K562 (cell line): ENCODE measurements around the gene ZSCAN1. TPM values are rescaled to one million over a fixed set of nuclear protein-coding genes. Genes with fewer than 3 reads are reported as not detected.

Source experiments
- ATAC-seq: fragments of 200-7000 bp; cut with Tn5 transposase; 3 replicates; pipeline ENCODE4 v1.9.1; 2020; ENCODE audit warnings: moderate library complexity
- BruUV-seq: library from RNA; stranded (reverse); fragments of 400-500 nt; replicated peaks from 2 replicates; lab custom pipeline; 2021; lab: Mats Ljungman, UMichigan
- CTCF ChIA-PET: fragments of 300-600 bp; formaldehyde crosslinking; extraction: SDS; loops from one replicate; lab custom pipeline; 2021; ENCODE audit warnings: low intra/inter-chr PET ratio; lab: Yijun Ruan, JAX
- POLR2A ChIA-PET: fragments of 300-600, 350-650 bp; sonication (Branson Sonifier 250); formaldehyde crosslinking; extraction: SDS; loops from one replicate; lab custom pipeline; 2021; ENCODE audit warnings: antibody characterized with exemption, inconsistent platforms; lab: Yijun Ruan, JAX
- DNase-seq, 4 experiments: peaks; one replicate each; pipeline versions ENCODE4 v3.0.0 to v3.0.0-alpha.2; 2011 to 2018; ENCODE audit warnings: low spot score in 3 of 4, mixed read lengths in 3 of 4; ENCODE audit errors: extremely low read depth in 1 of 4
- FAIRE-seq: peaks from 2 replicates; lab custom pipeline; 2011; peaks lifted over from hg19 to GRCh38; lab: Jason Lieb, UNC
- H2AFZ ChIP-seq: 2 replicates; pipeline ENCODE4 v1.6.0; 2011; ENCODE audit warnings: low read depth, low read length, control low read depth, inconsistent platforms
- H3K27ac ChIP-seq: fragments of 200-600 bp; 3 replicates; pipeline ENCODE4 v1.8.0; 2011; ENCODE audit warnings: low read depth, mild to moderate bottlenecking, control low read depth, inconsistent platforms, low read length, moderate library complexity, mixed read lengths; ENCODE audit errors: extremely low read depth
- H3K27me3 ChIP-seq, 2 experiments: fragments of 300-600 bp in 1 of 2; 2 replicates in 1 of 2; 3 replicates in 1 of 2; pipeline versions ENCODE4 v1.6.0 to v1.8.0; 2011; ENCODE audit warnings: inconsistent platforms in 2 of 2, low read length in 2 of 2, mild to moderate bottlenecking in 1 of 2, mixed read lengths in 1 of 2, moderate library complexity in 1 of 2; ENCODE audit not compliant: control insufficient read depth in 2 of 2, insufficient read depth in 2 of 2
- H3K36me3 ChIP-seq: fragments of 300-600 bp; 3 replicates; pipeline ENCODE4 v1.8.0; 2011; ENCODE audit warnings: mild to moderate bottlenecking, low read length, inconsistent platforms; ENCODE audit not compliant: control insufficient read depth, insufficient read depth
- H3K4me1 ChIP-seq, 2 experiments: fragments of 200-600 bp in 1 of 2; replicated peaks in 1 of 2; 2 replicates in 1 of 2; 3 replicates in 1 of 2; pipeline versions ENCODE4 v1.5.1 to v1.8.0; 2011; ENCODE audit warnings: inconsistent platforms in 2 of 2, low read length in 2 of 2, mild to moderate bottlenecking in 1 of 2, mixed read lengths in 1 of 2, moderate library complexity in 1 of 2; ENCODE audit not compliant: control insufficient read depth in 2 of 2, insufficient read depth in 2 of 2
- H3K4me2 ChIP-seq: 2 replicates; pipeline ENCODE4 v1.6.1; 2011; ENCODE audit warnings: low read length, control low read depth, inconsistent platforms, mixed read lengths; ENCODE audit not compliant: insufficient read depth
- H3K4me3 ChIP-seq: fragments of 200-600 bp; sonication (generic), shearing (Covaris generic); 2 replicates; pipeline ENCODE4 v1.5.1; 2016; ENCODE audit warnings: control low read depth, inconsistent platforms
- H3K79me2 ChIP-seq: fragments of 200-600 bp; 3 replicates; pipeline ENCODE4 v1.8.0; 2011; ENCODE audit warnings: low read length, inconsistent platforms; ENCODE audit not compliant: control insufficient read depth, insufficient read depth
- H3K9ac ChIP-seq, 2 experiments: 2 replicates each; pipeline versions ENCODE4 v1.6.0 to v1.6.1; 2011; ENCODE audit warnings: low read depth in 2 of 2, low read length in 2 of 2, control low read depth in 1 of 2, inconsistent platforms in 1 of 2, mild to moderate bottlenecking in 1 of 2, mixed read lengths in 1 of 2; ENCODE audit not compliant: insufficient read depth in 1 of 2
- H3K9me1 ChIP-seq: one replicate; pipeline ENCODE4 v1.6.0; 2011; ENCODE audit warnings: inconsistent platforms, mild to moderate bottlenecking, low read length, moderate library complexity; ENCODE audit not compliant: control insufficient read depth, insufficient read depth
- H3K9me3 ChIP-seq: replicated peaks from 2 replicates; pipeline ENCODE4 v1.5.1; 2011; ENCODE audit warnings: low read depth, low read length, inconsistent platforms; ENCODE audit not compliant: control insufficient read depth, insufficient read depth
- H4K20me1 ChIP-seq: replicated peaks from 2 replicates; pipeline ENCODE4 v1.6.1; 2011; ENCODE audit warnings: low read length, inconsistent platforms, mixed read lengths; ENCODE audit not compliant: control insufficient read depth, insufficient read depth
- ATF4 ChIP-seq: fragments of 450-650 bp; formaldehyde crosslinking; IDR thresholded peaks from 2 replicates; pipeline ENCODE4 v1.4.0; 2022; ENCODE audit warnings: mild to moderate bottlenecking, moderate library complexity
- CHAMP1 ChIP-seq: fragments of 450-650 bp; IDR thresholded peaks from 2 replicates; pipeline ENCODE4 v1.6.1; 2016; ENCODE audit warnings: mild to moderate bottlenecking
- HINFP ChIP-seq: fragments of 450-650 bp; conservative IDR thresholded peaks from 2 replicates; pipeline ENCODE4 v1.6.1; 2016; ENCODE audit warnings: missing genetic modification characterization, low read depth, mild to moderate bottlenecking, control low read depth, missing compliant biosample characterization
- MAFG ChIP-seq: fragments of 450-650 bp; conservative IDR thresholded peaks from 2 replicates; pipeline ENCODE4 v1.6.1; 2016; ENCODE audit warnings: missing genetic modification characterization, missing compliant biosample characterization
- NKRF ChIP-seq: fragments of 450-650 bp; IDR thresholded peaks from 2 replicates; pipeline ENCODE4 v1.6.1; 2016; ENCODE audit warnings: borderline replicate concordance
- RBM22 ChIP-seq: fragments of 200-400 bp; formaldehyde crosslinking; IDR thresholded peaks from 2 replicates; pipeline ENCODE4 v1.6.1; 2018; ENCODE audit warnings: low read length, low read depth; ENCODE audit not compliant: poor library complexity, severe bottlenecking
- THRB ChIP-seq: fragments of 450-650 bp; formaldehyde crosslinking; conservative IDR thresholded peaks from 2 replicates; pipeline ENCODE4 v1.4.0; 2022; ENCODE audit warnings: mild to moderate bottlenecking, missing genetic modification characterization
- ZNF592 ChIP-seq: fragments of 450-650 bp; IDR thresholded peaks from 2 replicates; pipeline ENCODE4 v1.6.1; 2017; ENCODE audit warnings: antibody characterized with exemption, mild to moderate bottlenecking
- WGBS: fragments of 100-300 bp; shearing (Covaris generic); methylation state at CpG from one replicate; pipeline ENCODE4 v1.1.6; 2016; ENCODE audit warnings: low coverage, mixed read lengths; ENCODE audit not compliant: insufficient coverage; ENCODE audit errors: missing lambda C conversion rate; 5-methylcytosine and 5-hydroxymethylcytosine counted together
- in situ Hi-C: fragments of 300-500 bp; cut with MboI; formaldehyde crosslinking; loops from 4 replicates; pipeline ENCODE4 v1.15.0; 2018; ENCODE audit warnings: inconsistent platforms, mixed read lengths
- intact Hi-C: fragments of 100-400 bp; cut with micrococcal nuclease; formaldehyde crosslinking; loops from 2 replicates; pipeline ENCODE4 v1.14.2; 2022
- polyA plus RNA-seq, 8 experiments: library from polyadenylated mRNA; depleted of rRNA in 4 of 8; stranded (reverse) in 5 of 8; unstranded in 3 of 8; fragments of >200 nt; fragmentation: Nextera tagmentation in 2 of 8; fragmentation: Illumina TruSeq in 1 of 8; extraction: Ambion mirVana in 2 of 8; extraction: Trizol in 1 of 8; gene quantifications; 2 replicates each; pipeline versions ENCODE4 v1.2.1 to v1.2.3, GENCODE V29; 2011 to 2014; ENCODE audit warnings: inconsistent platforms in 1 of 8, missing spikeins in 1 of 8
- total RNA-seq, 7 experiments: library from RNA; depleted of rRNA in 6 of 7; stranded (reverse); fragments of >200 nt in 6 of 7; fragmentation: Illumina TruSeq in 2 of 7; extraction: Trizol in 2 of 7; gene quantifications; 2 replicates each; pipeline versions ENCODE4 v1.2.1 to v1.2.3, GENCODE V29; 2011 to 2021; ENCODE audit warnings: low replicate concordance in 1 of 7

Gene ZSCAN1
- total and polyA plus RNA-seq, 9 of the 15 experiments (the other 6 are each of a cell fraction or from before 2014, with no cell fraction given): not detected

- no peak overlapping the region for H3K27ac ChIP-seq
- H3K4me1 ChIP-seq: peaks cover 0 to 6% of the 10 kb centered on the region in 2 experiments; a peak in 1 of 5 replicates
- intact Hi-C loops: no loop called here
- no TSS peak for BruUV-seq
- no peak overlapping the region for H2AFZ ChIP-seq
- no peaks in the 10 kb centered on the region for H3K36me3 ChIP-seq
- in situ Hi-C loops: no loop called here
- WGBS: 3% methylated on average over 10 of the region's 10 CpGs
- H3K9ac ChIP-seq: no peak overlapping the region
- DNase-seq (no peak), FAIRE-seq (no peak), ATAC-seq (no peak)
- POLR2A ChIA-PET: no interaction called here
- H3K9me3 ChIP-seq: no peaks in the 10 kb centered on the region
- H3K27me3 ChIP-seq: no peaks in the 10 kb centered on the region
- CTCF ChIA-PET: no interaction called here
- H3K9me1 ChIP-seq: no peaks in the 10 kb centered on the region
- H3K79me2 ChIP-seq: no peaks in the 10 kb centered on the region
- H3K4me2 ChIP-seq: no peak overlapping the region
- no peaks in the 10 kb centered on the region for H4K20me1 ChIP-seq
- H3K4me3 ChIP-seq: no peak overlapping the region
- TF ChIP-seq HINFP: no peak
- TF ChIP-seq ATF4 (CRISPR knock-in tag): no peak
- TF ChIP-seq ZNF592: no peak
- no peak for TF ChIP-seq CHAMP1
- no peak for TF ChIP-seq MAFG (tag)
- TF ChIP-seq RBM22: no peak
- TF ChIP-seq NKRF: no peak
- TF ChIP-seq THRB (CRISPR knock-in tag): no peak
These were observed 61.5 kb downstream of the ZSCAN1 start for GRCh38 chr19:58095328-58095727.
